GM20431 (cell line): ENCODE data around the gene PPM1B.
"Not testable (repeated sequence)": the region's sequence is repeated elsewhere in the genome, so short reads cannot be mapped to it uniquely, and the experiment has no call there.

ENCODE experiments used
- in situ Hi-C: fragments of 300-500 bp; cut with MseI, MboI; formaldehyde crosslinking; loops from one replicate; pipeline ENCODE4 v1.15.0; 2020; ENCODE audit warnings: low sequenced_read_pairs; ENCODE audit not compliant: unreplicated experiment

The PPM1B gene

GRCh38 chr2:44246436-44246835 lies 77.8 kb downstream of the PPM1B start:
- in situ Hi-C loops, result no loop called here

- in situ Hi-C loops, result no loop called here
Measured at GRCh38 chr2:44246840-44247369, 78.2 kb downstream of the PPM1B start.

DNA sequence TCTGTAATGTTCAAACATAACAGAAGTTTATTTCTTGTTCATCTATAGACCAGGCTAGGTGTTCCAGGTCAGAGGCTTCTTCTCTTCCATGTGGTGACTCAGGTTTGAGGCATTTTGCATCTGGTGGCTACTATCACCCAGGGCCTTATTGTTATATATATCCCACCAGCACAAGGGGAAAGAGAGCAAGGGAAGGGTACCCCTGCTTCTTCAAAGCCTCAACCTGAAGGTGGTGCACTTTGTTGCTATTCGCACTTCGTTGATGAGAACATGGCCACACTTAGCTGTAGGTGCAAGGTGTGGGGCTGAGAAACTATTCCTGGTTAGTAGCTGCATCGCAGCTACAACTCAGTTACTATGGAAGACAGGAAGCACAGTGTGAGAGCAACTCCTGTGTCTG lies 79.2 kb downstream of the PPM1B start:
- in situ Hi-C loops, result no loop called here

- in situ Hi-C loops, result not testable (repeated sequence)
Measured at GRCh38 chr2:44249269-44249668, 80.6 kb downstream of the PPM1B start.

DNA sequence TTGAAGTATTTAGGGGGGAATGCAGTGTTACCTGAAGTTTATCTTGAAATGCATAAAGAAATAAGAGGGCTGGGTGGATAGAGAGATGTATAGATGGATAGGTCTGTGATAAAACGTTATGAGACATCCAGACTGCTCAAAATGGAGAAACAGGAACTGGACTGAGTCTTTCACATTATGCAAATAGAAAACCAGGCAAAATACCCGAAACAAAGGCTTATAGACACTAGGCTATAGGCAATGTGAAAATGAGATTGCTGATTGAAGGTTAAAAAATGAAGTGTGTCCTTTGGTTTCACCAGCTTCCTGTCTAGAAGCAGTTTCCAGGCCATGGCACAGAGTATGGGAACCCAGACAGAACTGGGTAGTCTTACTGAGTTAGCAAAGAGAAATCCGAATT lies 81.7 kb downstream of the PPM1B start:
- in situ Hi-C loops, result no loop called here

- in situ Hi-C loops, result no loop called here
Measured at GRCh38 chr2:44254023-44254422, 85.3 kb downstream of the PPM1B start.

DNA sequence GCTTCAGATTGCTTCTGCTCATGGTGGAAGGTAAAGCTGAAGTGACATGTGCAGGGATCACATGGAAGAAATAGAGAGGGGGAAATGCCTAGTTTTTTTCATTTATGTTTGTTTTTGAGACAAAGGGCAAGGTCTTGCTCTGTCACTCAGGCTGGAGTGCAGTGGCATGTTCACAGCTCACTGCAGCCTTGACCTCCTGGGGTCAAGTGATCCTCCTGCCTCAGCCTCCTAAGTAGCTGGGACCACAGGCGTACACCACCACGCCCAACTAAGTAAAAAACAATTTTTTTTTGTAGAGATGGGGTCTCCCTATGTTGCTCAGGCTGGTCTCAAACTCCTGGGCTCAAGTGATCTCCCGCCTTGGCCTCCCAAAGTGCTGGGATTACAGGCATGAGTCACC lies 87.0 kb downstream of the PPM1B start:
- in situ Hi-C loops, result not testable (repeated sequence)

DNA sequence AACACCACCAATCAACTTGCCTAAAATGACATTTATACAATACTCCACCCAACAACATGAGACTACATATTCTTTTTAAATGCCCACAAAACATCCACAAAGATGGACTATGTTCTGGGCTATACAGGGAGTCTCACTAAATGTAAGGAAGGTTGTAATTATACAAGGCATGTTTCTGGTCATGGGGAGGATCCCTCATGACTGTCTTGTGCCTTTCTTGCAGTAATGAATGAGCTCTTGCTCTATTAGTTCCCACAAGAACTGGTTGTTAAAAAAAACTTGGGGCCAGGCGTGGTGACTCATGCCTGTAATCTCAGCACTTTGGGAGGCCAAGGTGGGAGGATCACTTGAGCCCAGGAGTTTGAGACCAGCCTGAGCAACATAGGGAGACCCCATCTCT lies 89.1 kb downstream of the PPM1B start:
- in situ Hi-C loops, result not testable (repeated sequence)

- in situ Hi-C loops, result no loop called here
Measured at GRCh38 chr2:44267269-44267795, 98.7 kb downstream of the PPM1B start.

DNA sequence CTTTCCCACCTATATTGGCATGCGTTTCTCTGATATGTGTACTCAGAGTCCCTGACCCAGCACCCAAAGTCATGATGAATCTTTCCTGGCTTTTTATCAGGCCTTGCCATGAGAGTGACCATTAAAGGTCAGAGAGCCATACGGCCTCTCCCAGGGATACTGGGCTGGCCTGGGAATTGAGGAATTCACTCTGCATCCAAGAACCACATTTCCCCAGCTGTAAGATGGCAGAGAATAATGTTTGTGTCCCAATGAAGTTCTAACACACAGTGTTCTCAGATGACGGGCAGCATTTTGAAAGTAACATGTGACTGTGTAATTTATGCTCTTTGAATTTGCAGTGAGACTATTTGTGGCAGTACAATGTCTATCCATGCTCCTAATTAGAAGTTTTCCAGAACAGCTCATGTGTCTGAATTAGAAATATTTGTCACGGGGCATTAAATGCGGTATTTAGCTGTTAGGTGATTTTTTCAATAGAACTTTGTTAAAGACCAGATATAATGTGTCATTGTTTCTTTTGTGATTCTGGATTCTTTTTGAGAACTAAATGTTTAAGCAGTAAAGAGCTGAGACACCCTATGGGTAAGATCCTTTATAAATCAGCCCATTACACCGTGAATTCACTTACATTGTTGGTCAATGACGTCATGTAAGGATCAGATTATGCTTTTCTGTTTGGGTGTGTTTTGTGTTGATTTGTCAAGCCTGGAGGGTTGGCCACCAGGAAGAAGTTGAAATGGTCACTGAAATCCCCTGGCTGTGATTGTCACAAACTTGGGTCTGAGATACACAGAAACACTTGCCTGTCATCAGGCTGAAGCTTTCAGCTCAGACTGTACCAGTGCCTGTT lies 99.3 kb downstream of the PPM1B start:
- in situ Hi-C loops, result no loop called here

DNA sequence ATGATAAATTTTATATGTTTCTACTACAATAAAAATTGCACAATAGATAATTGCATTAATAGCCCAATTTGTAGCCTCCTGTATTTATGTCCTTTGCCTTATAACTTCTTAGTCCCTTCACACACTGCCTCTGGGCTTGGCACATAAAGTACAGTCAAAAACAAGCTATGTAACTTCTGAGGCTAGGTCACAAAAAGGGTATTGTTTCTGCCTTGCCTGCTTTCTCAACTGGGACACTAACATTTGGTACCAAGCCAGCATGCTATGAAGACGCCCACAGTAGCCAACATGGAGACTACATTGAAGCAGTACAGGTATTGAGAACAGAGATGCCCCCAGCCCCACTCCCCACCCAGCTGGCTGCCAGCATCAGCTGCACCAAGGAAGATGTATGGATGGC lies 101.2 kb downstream of the PPM1B start:
- in situ Hi-C loops, result no loop called here

- in situ Hi-C loops, result no loop called here
Measured at GRCh38 chr2:44271296-44271695, 102.6 kb downstream of the PPM1B start.

GRCh38 chr2:44273076-44273475 lies 104.4 kb downstream of the PPM1B start:
- in situ Hi-C loops, result no loop called here

DNA sequence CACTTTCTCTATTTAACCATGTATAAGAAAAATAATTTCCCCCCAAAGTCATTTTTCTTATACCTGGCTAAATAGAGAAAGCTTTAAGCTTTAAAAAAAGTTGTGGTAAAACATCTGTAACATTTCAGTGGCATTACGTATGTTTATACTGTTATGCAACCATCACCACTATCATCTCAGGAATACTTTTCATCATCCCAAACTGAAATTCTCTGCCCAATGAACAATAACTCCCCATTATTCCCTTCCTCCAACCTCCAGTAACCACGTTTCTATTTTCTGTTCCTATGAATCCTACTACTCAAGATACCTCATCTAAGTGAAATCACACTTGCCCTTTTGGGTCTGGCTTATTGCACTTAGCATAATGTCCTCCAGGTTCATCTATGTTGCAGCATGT lies 104.9 kb downstream of the PPM1B start:
- in situ Hi-C loops, result no loop called here

- in situ Hi-C loops, result no loop called here
Measured at GRCh38 chr2:44275927-44276303, 107.2 kb downstream of the PPM1B start.

DNA sequence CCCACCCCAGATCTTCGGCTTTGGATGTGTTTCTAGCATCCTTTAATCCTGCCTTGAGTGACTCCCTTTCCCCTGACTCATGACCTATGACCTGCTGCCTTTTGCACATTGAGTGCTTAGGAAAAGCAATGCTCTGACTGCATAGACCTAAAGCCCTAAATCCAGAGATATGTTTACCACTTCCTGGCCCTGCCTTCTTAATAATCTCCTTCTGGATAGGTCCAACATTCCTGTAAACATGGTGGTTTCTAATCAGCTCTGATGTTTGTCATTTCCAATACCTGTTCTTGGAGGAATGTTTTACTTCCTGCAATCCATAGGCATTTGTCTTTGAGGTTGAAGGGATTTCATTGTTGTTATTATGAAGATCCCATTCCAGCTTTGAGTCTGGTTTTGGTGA lies 108.9 kb downstream of the PPM1B start:
- in situ Hi-C loops, result no loop called here

GRCh38 chr2:44280869-44281268 lies 112.2 kb downstream of the PPM1B start:
- in situ Hi-C loops, result no loop called here
